HTERT RPE-1 (cell line): Measurements from ENCODE around the gene OR9A4.
"Not testable (repeated sequence)": the region's sequence is repeated elsewhere in the genome, so short reads cannot be mapped to it uniquely, and the experiment has no call there.

Source experiments
- in situ Hi-C: fragments of 300-500 bp; cut with MboI; formaldehyde crosslinking; loops from 4 replicates; pipeline ENCODE4 v1.14.3; 2020; ENCODE audit warnings: low sequenced_read_pairs

The OR9A4 gene, protein sequence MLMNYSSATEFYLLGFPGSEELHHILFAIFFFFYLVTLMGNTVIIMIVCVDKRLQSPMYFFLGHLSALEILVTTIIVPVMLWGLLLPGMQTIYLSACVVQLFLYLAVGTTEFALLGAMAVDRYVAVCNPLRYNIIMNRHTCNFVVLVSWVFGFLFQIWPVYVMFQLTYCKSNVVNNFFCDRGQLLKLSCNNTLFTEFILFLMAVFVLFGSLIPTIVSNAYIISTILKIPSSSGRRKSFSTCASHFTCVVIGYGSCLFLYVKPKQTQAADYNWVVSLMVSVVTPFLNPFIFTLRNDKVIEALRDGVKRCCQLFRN

DNA sequence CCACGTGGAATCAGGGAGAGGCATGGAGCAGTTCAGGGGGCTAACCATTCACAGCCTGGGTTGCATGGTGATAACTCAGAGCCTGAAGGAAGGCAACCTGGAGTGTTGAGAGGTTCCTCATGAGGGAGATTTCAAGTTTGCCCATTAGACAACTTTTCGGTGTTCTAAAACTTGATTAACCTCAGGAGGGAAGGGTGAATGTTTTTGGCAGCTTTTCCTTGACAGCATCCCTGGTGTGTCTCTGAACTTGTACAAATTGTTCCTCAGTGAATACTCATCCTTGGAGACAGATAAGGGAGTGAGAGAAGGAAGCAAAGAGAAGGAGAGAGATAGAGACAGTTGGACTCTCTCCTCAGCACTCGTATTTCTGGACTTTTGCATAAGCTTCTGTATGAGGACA lies at the start of gene OR9A4:
Gene OR9A4 (plus strand): TSS at position 301 of the 400 bp plus-strand sequence. CDS start 2,477 bp downstream, outside the sequence.
- in situ Hi-C loops: no loop called here

DNA sequence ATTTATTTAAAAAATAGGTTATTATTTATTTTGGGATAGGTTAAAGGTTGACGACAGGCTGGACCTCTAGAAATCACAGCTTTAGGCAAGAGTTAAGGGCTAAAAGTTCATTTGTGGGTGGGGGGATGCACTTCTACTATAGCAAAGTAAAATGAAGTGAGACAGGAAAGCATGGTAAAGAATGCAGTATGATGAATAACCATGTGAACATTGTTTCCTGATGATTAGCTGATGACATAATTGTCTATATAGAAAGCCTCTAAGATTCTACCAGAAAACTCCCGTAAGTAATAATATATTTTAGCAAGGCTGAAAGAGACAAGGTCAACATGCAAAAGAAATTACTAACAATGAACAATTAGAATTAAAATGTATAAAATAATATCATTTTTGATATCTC lies 49.2 kb upstream of the OR9A4 start:
- in situ Hi-C loops: no loop called here

DNA sequence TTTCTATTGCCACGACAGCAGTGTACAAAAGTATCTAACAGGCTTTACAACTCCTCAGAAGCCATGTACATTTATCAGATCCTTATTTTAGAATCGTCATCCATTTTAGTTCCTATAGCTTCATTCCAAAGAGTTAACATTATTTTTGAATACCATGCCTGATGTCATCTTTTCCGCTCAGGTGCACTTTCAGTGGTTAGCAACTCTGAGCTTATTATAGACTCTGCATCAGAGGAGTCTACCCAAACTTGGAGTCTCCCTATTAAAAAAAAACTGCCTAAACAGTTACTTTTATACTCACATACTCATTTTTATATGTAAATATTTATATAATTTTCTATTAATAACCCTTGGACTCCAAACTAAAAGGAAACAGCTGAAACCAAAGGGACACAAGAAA lies 43.3 kb upstream of the OR9A4 start:
- in situ Hi-C loops: no loop called here

DNA sequence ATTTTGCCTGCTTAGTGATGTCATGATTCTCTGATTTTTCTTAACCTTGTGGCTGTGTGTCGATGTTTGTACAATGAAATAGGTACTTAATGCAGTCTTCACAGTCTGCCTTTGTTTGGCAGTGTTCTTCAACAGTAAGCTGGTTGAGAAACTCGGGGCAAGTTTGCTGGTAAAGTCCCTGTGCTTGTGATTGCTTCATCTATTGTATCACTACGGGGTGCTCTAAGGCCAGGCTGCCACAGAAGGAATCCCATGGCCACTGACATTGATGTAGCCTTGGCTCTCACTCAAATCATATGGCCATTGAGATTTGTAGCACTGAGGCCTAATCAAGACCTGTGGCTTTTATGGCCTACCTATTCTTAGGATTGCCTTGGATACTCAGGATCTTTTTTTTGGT lies 41.4 kb upstream of the OR9A4 start:
- in situ Hi-C loops: no loop called here

DNA sequence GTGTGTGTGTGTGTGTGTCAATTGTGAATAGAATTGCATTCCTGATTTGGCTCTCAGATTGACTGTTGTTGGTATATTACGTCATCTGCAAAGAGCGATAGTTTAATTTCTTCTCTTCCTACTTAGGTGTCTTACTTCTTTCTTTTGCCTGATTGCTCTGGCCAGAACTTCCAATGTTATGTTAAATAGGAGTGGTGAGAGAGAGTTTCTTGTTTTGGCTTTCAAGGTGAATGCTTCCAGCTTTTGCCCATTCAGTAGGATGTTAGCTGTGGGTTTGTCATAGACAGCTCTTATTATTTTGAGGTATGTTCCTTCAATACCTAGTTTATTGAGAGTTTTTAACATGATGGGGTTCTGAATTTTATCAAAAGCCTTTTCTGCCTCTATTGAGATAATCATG lies 40.7 kb upstream of the OR9A4 start:
- in situ Hi-C loops: no loop called here

DNA sequence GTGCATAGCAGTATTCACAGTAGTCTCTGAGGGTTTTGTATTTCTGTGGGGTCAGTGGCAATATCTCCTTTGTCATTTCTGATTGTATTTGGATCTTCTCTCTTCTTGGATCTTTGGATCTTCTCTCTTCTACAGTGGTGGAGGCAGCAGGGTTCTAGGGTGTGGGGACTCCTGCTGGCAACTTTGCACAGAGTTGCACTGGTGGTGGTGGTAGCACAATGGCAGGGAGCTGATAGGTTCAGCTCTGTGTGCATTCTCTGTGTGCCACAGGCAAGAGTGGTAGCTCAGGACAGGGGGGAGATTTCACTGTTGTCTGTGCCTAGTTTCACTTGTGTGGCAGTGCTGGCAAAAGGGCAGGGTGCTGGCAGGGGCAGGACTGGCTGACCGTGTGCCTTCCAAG lies 39.8 kb upstream of the OR9A4 start:
- in situ Hi-C loops: no loop called here

DNA sequence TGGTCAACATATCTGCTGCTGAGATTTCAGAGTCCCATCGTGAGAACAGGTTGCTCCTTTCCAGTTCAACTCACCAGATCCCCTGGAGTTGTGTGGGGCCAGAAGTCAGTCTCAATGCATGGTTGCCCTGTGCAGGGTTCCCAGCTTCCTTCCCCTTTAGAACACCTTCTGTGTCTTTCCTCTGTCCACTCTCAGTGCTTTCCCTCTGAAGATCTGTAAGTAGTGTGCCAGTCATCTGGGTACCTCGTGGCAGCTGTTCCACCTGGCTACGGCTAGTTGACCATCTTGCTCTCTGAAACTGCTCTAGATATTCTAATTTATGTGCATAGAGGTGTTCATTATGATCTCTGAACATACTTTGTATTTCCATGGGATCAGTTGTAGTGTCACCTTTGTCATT lies 38.8 kb upstream of the OR9A4 start:
- in situ Hi-C loops: no loop called here

DNA sequence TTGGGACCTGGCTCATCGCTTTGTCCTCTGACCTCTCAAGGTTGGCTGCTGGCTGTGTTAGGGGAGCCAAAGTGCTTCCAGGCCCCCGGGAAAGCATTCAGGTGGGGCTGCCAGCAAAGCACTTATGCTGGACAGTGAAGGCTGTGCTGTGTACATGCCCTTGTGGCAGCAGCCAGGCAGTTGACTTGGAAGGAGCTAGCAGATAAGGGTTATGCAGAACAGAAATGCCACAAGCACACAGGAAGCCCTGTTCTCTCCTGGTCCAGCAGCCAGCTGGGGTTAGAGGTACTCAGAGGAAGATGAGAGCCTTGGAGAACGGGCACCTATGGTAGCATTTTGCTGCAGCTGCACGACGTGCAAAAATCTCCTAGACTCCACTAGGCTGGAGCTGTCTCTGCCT lies 35.2 kb upstream of the OR9A4 start:
- in situ Hi-C loops: no loop called here

DNA sequence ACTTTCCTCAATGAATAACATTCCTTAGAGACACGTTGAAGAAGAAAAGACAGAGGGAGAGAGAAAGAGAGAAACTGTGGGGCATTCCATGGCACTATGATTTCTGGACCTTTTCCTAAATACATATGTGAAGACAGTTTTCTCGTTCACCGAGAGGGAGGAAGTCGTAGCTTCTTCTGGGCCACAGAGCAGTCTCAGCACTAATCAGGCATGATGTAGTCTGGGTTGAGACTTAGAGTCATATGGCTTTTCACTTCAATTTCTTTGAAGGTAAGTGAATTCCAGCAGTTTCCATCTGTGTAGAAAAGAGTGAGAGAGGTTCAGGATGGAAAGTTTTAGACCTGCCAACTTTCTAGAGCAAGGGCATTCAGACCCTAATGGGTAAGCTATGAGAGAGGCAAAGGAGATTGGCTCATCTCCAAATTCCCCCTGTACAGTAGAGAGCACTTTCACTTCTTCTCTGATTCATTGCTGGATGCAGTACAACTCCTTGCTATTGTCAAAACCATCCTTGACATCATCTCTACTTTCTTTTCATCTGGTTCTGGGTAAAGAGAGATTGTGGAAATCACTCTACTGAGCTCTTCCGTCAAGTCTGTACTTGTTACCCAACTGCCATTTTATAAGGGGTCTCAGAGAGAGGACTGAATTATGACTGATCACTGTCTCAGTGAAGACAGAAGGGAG lies 31.5 kb upstream of the OR9A4 start:
- in situ Hi-C loops: no loop called here

DNA sequence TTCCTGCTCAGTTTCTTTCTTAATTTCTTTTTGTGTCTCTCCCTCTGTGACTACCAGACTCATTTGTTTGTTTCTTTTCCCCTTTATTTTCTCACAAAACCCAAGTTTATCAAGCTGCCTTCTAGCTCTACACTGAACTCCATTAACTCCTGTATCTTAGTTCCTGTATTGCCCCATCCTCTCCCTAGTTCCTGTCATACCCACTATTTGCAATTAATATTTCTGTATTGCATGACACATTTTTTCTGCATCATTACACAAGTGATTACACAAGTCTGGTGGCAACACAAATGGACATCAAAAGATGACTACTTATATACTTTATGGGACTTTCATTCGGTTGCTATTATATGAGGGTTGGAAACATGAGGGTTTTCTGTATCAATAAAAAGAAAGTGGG lies 26.9 kb upstream of the OR9A4 start:
- in situ Hi-C loops: no loop called here

DNA sequence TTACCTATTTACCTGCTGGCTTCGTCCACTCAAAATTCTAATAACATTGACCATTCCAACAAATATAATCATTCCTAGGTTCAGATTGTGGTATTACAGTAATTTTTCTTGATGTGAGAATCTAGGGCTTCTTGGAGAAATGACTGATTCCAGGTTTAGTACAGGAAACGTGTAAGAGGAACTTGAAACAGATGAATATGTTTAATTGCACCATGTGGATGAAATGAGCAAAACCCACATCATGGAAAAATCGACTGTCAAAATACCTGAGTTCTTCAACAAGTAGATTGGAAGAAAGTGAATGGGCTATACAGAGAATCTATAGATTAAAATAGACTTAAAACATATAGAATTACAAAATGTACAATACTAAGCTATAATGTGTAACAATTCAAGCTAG lies 24.9 kb upstream of the OR9A4 start:
- in situ Hi-C loops: no loop called here

DNA sequence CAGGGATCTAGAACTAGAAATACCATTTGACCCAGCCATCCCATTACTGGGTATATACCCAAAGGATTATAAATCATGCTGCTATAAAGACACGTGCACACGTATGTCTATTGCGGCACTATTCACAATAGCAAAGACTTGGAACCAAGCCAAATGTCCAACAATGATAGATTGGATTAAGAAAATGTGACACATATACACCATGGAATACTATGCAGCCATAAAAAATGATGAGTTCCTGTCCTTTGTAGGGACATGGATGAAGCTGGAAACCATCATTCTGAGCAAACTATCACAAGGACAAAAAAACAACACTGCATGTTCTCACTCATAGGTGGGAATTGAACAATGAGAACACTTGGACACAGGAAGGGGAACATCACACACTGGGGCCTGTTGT lies 16.8 kb upstream of the OR9A4 start:
- in situ Hi-C loops: not testable (repeated sequence)

DNA sequence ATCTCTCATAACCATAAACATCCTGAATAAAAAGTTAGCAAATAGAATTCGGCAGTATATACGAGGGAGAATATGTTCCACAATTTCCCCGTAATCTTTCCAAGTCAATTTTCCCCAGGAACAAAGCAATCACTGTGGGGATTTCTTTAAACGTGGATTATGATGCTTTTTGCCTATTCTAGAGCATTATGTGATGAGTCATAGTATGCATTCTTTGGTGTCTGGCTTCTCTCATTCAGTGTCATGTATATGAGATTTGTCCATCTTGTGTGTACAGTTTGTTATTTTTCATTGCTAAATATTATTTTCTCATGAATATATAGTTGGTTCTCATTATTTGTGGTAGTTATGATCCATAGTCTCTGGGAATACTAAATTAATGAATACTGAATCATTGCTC lies 9.9 kb upstream of the OR9A4 start:
- in situ Hi-C loops: no loop called here

DNA sequence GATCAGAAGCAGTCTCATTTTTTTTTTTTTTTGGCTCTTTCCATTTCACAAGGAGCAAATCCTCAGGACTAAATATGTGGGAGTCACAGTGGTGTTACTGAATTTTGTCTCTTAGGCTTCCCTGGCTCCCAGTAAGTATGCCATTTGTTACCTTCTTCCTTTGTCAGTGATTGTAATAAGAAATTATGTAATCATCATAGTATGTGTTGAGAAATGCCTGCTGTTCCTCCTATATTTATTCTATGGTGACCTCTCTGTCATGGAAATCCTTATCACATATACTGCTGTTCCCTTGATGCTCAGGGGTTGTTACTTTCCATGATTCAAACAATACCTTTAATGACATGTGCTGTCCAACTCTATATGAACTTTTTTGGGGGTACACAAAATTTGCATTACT lies 4.8 kb upstream of the OR9A4 start:
- in situ Hi-C loops: no loop called here

DNA sequence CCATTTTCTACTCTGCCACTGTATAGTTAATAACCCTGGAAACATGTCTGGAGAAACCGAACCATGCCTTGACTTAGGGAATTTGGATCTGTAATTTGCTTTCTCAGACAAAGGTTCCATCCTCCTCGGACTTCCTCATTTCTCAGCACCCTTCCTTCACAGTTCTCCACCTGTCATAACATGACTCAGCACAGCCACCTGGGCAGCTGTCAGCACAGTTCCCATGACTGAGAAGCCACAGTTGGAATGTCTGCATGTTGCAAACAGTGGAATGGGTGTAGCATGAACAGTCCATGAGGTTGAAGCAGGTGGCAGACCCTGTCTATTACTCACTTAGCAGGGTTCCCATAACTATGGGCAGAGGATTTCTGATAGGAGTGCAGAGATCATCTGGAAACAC lies 634 bp upstream of the OR9A4 start:
- in situ Hi-C loops: no loop called here

DNA sequence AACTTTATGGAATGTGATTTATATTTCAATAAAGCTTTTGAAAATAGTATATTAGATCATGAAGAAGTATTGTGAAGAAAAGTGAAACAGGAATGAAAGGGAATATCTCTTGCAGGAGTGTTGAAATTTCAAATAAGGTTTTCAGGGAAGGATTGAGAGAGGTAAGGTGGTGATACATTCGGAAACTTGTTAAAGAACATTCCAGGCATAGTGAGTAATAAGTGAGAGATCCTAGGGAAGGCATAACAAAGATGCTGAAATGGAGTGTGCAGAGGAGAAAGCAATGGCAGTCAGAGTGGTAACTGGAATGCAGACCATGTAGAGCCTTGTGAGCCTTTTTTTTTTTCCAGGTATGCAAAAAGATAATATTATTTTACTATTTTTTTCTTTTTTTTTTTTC lies 4.1 kb downstream of the OR9A4 start:
- in situ Hi-C loops: no loop called here

DNA sequence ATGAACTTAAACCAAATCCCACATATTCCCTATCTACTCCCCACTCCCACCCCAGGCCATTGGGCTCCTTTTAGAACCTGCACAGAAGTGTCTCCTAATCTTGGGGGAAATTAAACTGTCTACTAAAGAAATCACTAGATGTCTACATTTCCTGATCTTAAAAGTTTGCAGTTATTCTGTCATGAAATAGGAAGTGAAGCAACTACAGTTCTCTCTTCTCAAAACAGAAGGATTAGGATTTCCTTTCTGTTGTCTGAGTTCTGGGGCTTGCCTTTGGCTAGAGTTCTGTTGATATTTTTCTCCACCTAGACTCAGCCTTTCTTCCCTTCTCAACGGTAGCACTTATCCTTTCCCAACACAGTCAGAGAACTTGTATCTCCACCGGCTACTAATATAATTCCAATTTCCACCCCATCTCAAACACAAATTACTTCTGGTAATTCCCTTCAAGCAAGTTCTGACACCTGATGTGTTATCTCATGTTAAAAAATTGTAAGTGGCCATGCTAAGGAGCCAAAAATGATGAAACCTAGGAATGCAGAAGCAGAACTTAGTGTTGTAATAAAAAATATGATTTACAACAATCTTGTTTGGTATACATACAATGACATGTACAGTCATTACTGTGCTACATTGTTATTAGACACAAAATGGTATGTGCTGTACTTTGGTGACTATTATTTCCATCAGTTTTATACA lies 12.1 kb downstream of the OR9A4 start:
- in situ Hi-C loops: no loop called here

DNA sequence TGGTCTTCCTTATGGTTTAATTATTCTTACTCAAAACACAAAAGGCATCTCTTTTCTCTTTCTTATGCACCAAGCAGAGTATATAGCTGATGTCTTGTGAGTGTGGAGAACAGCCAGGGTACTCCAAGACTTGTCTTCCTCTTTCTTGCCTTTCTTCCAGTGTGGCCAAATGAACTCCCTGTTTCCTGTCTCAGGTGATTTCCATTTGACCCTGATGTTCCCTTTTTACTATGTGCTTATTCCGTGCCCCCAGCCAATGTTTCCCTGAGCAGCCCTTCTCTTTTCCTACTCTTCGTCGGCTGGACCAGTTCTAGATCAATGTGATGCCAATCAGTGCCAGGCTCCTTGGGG lies 12.6 kb downstream of the OR9A4 start:
- in situ Hi-C loops: no loop called here

DNA sequence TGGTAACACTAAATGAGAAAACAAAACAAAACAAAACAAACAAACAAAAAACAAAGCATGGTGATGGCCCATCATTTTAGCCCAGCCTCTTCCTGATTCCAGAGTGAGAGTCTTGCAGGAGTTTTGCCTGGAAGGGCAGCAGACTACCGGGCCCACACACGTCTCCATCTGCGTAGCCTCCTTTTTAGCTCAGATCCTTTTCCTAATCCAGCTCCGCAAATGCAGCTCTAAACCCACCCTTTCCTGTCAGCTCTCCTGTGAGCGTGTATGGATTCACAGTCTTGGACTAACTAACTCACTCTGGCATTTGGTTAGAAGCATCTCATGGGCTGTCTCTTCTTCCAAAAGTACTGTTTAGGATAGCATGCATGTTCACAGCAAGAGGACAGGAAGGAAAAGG lies 14.0 kb downstream of the OR9A4 start:
- in situ Hi-C loops: no loop called here

DNA sequence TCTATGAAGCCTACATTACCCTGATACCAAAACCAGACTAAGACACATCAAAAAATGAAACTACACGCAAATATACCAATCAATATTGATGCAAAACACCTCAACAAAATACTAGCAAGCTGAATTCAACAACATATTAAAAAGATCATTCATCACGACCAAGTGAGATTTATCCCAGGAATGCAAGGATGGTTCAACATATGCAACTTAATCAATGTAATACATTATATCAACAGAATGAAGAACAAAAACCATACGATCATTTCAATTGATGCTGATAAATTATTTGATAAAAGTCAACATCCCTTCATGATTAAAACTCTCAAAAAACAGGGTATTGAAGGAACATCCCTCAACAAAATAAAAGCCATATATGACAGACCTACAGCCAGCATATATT lies 24.9 kb downstream of the OR9A4 start:
- in situ Hi-C loops: no loop called here

DNA sequence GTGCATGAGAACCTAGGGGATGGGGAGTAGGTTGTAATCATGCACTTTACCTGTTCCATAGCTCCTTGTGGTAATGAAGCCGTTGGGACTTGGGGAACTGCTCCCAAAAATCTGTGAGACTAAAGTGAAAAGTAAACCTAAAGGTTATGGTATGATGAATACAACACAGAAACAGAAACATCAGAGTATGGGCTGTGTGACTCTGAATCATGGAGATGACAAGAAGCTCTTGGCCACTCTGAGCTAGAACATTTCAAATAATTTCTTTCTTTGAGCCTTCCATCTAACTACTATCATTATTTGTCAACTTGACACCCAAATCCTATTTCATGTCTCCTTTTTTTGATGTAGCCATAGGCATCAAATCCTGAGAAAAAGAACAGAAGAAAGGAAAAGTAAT lies 27.6 kb downstream of the OR9A4 start:
- in situ Hi-C loops: no loop called here

DNA sequence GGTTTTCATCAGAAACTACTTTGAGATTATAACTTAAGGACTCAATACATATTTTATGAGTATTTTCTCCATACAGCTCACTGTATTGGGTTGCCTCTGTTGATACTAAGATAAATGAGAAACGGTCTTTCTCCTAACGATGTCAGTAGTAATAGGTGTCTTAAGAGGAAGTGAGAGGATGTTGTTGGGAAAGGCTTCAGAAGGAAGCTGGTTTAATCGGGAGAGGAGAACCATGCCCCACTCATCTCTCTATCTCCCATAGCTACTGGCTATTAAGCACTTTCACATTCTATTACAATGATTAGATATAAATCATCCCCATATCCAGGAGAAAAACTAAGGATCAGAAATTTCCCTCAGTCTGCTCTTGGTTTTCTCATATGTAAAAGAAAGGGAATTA lies 28.6 kb downstream of the OR9A4 start:
- in situ Hi-C loops: no loop called here
